HG03025 (cell line): Measurements from ENCODE around the gene ID1.

ENCODE experiments used
- ATAC-seq: cut with Tn5 transposase; IDR thresholded peaks from one replicate; pipeline ENCODE4 v1.9.1; 2021; ENCODE audit warnings: mild to moderate bottlenecking, moderate library complexity; ENCODE audit not compliant: unreplicated experiment, low FRiP score

The ID1 gene, protein sequence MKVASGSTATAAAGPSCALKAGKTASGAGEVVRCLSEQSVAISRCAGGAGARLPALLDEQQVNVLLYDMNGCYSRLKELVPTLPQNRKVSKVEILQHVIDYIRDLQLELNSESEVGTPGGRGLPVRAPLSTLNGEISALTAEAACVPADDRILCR

DNA sequence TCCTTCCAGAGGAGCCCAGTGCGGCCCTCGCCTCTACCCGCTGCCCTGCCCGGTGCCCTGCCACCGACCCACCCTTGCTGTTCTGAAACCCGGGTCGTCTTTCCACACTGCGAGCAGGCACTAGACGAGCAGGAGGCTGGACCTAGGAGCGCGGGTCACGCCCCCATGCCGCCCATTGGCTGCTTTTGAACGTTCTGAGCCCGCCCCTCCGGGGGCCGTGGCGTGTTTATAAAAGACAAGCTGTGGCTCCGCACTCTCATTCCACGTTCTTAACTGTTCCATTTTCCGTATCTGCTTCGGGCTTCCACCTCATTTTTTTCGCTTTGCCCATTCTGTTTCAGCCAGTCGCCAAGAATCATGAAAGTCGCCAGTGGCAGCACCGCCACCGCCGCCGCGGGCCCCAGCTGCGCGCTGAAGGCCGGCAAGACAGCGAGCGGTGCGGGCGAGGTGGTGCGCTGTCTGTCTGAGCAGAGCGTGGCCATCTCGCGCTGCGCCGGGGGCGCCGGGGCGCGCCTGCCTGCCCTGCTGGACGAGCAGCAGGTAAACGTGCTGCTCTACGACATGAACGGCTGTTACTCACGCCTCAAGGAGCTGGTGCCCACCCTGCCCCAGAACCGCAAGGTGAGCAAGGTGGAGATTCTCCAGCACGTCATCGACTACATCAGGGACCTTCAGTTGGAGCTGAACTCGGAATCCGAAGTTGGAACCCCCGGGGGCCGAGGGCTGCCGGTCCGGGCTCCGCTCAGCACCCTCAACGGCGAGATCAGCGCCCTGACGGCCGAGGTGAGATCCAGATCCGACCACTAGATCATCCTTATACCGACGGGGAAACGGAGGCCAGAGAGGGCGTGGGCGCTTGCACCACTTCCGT is at the start of gene ID1:
ID1 (plus strand) TSS at position 259 of the 871 bp plus-strand sequence; CDS start at position 358, 99 bp downstream.
- ATAC-seq: peak; percentile 87

DNA sequence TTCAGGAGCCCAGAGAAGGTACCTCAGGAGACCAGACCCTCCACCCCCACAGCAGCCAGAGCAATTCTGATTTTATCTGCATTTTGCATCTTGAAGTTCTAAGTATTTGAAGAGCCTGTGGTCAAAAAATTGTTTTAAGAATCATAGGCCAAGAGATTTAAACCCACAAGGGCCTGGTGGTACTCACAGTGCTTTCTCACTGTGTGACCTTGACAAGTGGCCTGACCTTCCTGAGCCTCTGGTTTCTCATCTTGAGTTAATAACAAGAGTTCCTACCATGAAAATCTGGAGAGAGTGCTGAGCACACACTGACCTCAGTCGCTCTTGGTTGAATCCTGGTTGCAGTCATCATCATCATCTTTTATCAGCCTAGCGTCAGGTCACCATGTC is 45.4 kb upstream of the ID1 start:
- ATAC-seq: no peak

DNA sequence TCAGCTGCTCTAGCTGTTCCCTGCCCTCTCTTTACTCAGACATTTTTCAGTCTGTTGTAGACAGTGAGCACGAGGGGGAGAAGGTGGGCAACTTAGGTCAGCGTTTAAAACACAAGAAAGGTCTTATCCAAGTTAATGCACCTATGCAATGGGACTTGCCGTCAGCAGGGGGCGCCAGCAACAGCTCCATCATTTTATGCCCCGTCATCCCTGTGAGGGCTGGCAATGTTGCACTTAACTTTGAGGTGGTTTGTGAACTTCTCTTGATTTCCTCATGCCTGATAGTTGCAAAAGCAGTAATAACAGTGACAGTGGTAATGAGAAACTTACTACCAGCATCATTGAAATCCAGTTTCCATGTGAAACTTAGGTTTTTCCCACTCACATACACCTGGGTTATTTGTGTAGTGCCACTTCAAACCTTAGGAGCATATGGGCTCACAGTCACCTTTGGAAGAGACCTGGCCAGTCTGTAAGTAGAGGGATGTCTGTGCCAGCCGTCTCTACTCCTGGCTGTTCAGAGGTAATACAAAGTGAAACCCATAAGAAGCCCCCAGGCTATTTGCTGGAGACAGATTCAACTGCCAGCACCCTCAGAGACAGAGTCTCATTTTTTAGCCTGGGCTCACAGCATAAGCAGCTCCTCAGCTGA is 44.9 kb upstream of the ID1 start:
- no peak for ATAC-seq

DNA sequence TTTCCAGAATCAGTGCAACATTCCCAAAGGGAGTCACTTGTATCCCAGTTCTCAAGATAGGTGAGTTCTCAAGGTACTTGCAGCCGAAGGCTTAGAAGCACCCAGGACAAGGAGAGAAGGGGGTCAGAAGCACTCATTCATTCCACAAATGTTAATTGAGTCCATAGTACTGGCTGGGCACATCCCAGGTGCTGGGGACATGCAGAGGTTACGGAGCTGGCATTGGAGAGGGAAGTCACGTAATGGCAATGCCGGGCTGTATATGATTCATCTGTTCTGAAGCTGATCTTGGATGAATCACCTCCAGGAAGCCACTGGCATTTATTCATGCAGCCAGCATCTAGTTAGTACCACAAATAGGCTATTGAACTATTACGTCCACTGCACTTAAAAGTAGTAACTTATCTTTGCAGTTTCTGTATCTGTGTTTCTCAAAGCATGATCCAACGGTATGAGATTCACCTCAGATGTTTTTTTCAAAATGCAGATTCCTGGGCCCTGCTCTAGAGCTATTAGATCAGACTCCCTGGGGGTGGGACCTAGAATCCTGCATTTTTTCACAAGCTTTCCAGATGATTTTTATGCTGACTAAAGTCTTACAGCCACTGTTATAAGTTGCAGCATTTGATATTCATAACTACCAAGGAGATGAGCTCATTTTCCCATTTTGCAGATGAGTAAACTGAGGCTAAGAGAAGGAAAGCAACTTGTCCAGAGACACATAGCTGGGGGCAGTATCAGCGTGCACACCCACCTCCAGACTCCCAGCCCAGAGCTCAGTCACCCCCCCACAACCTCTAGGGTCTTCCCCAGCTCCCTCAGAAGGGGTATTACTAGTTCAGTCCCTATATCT is 44.1 kb upstream of the ID1 start:
- no peak for ATAC-seq

DNA sequence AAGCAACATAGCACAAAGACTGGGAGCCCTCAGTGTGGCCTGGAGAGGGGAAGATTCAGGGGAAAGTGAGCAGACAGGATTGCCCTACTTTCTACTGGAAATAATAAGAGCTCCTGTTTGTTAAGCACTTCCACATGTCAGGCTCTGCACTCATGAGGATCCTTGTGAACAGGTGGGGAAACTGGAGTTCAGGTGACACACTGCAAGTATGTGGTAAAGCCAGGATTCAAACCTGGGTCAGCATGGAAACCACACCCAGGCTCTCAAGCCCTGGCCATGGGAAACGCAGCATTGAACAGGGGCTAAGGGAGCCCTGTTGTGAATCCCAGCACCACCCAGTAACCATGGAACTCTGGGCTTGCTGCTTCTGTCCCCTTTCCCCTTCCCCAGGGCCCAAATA is 42.8 kb upstream of the ID1 start:
- no peak for ATAC-seq

DNA sequence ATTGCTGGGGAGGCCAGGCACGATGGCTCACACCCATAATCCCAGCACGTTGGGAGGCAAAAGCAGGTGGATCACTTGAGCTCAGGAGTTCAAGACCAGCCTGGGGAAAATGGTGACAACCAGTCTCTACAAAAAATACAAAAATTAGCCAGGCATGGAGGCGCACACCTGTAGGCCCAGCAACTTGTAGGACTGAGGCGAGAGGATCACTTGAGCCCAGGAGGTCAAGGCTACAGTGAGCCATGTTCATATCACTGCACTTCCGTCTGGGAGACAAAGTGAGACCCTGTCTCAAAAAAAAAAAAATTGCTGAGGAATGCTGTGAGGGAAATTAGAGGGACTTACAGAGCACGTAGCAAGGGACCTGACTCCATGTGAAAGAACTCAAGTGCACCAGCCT is 40.8 kb upstream of the ID1 start:
- ATAC-seq: no peak

DNA sequence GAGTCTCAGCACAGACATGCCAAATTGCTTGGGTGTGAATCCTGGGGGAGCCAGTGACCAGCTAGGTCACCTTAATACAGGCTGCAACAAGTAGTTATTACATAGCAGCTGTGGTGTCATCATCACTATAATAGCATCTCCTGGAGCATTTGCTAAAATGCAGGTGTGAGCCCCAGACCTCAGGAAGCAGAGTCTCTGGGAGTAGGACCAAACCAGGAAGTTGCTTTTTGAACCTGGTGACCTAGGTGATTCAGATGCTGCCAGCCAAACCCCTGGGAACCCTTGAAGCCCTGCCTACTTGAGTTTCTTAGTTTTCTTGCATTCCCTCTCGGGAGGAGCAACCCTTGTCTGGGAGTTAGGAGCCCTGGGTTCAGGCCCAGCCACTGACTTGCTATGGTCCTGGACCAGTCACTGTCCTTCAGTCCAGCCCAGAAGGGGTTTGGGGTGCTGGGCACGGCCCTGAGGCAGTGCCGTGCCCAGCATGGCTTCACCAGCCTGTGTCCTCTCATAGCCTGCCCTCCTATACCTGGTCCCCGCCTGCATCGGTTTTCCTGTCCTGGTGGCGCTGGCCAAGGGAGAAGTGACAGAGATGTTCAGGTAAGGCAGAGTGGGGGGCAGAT is 39.3 kb upstream of the ID1 start:
- no peak for ATAC-seq

DNA sequence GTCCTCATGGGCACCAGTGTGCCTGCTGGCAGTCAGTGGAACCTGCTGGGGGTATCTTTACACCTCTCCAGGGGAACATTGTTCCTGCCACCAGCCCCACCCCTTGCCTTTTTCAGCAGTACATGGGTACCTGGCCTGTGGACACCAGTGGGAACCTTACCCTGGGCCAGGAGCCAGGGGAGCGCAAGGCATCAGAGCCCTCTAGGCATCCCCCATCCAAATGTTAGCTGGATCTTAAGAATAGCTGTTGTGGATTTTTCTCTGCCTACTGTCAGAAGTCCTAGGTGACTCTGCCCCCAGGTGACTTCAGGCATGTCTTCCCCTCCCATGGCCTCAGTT is 38.8 kb upstream of the ID1 start:
- no peak for ATAC-seq

DNA sequence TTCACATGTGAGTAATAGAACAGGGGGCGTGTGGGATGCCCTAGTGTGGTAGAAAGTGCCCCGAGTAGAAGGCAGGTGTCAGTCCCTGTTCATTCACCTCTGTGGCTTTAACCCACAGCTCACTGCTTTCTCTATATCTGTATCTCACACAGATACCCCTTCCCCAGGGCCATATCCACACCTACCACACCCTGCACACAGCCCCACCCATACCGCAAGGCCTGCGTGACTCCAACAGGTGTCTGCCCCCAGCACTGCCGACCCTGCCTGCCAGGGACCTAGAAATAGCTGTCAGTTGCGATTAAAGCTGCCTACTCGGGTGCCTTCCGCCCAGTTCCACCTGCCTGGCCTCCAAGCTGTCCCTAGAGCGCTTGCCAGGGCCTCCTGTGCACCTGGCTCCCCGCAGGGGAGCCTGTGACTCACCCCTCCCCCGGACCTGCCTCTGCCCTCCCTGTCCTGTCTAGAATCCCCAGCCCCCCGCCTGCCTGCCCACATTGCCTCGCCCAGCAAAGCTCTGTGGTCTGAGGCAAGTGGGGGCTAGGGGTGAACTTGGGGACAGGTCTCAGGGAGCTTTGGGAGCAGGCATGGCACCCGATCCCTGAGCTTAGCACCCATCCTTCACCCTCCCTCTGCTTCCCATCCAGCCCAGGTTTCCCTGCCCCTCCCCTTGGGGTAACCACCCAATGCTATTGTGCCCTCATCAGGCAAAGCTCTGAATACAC is 38.3 kb upstream of the ID1 start:
- ATAC-seq: no peak

DNA sequence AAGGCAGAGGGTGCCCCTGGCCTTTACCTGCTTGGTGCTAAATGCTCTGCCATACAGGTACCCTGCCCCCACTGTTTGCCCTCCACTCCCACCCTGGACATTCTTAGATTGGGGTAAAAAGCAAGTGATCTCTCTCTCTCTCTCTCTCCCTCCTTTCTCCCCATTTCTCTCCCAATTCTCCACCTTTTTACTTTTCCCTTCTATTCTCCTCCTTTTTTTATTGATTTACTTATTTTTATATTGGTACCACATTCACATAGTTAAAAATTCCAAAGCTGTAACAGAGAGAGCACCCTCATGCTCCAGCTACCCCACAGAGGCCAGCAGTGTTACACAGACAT is 37.7 kb upstream of the ID1 start:
- no peak for ATAC-seq

DNA sequence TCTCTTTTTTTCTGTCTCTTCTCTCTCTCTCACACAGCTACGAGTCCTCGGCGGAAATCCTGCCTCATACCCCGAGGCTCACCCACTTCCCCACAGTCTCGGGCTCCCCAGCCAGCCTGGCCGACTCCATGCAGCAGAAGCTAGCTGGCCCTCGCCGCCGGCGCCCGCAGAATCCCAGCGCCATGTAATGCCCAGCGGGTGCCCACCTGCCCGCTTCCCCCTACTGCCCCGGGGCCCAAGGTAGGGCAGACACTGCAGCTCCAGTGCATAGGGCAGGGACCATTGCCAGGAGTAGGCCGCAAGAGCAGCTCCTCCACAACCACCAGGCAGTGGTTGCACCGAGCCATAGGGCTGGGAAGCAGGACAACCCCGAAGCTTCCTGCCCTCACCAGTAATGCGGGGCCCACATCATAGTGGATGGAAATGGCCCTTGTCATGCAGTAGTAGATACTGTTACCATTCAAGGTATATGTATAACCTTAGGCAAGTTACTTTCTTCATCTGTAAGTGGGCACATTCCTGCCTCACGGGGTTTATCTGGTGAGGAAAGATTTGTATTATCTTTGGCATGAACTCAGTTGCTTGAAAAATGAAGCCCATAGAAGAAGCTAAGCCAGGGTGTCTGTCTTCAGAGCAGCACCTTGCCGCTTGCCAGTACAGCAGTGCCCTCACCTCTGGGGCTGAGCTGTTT is 36.9 kb upstream of the ID1 start:
- no peak for ATAC-seq

DNA sequence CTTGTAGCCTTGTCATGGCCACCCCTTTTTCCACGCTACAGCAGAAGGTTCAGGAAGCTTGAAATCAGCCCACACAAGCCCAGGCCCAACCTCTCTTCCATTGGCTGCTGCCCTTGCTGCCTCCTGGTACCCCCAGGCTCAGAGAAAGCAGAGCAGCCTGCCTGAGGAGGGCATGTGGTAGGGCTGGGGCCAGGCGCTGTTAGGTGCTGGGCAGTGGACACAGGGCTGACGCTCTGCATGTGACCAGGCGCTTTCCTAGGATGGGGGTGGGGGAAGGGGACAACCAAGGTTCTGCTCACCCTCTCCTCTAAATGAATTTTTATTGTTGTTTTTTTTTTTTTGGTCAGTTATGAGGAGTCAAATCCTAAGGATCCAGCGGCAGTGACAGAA is 36.3 kb upstream of the ID1 start:
- no peak for ATAC-seq

DNA sequence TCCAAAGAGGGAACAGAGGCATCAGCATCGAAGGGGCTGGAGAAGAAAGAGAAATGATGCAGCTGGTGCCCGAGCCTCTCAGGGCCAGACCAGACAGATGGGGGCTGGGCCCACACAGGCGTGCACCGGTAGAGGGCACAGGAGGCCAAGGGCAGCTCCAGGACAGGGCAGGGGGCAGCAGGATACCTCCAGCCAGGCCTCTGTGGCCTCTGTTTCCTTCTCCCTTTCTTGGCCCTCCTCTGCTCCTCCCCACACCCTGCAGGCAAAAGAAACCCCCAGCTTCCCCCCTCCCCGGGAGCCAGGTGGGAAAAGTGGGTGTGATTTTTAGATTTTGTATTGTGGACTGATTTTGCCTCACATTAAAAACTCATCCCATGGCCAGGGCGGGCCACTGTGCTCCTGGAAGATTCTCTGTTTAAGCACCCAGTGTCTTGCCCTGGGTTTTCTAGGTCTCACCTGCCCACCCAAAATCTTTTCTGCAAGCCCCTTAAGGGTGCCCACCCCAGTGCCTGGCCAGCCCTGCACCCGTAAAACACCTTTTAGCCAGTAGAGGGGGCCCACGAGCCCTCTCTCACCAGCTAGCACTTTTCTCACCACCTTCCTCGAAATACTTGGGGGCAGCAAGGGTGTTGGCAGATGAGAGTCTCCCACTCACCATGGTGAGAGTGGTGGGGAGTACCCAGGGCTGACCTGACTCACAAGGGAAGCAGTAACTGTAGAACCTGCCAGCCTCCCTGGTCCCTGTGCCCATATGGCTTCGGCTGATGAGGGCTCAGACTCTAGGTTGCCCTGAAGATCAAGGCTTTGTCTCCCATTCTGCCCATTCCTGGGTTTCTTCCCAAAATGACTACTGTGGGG is 35.7 kb upstream of the ID1 start:
- no peak for ATAC-seq

DNA sequence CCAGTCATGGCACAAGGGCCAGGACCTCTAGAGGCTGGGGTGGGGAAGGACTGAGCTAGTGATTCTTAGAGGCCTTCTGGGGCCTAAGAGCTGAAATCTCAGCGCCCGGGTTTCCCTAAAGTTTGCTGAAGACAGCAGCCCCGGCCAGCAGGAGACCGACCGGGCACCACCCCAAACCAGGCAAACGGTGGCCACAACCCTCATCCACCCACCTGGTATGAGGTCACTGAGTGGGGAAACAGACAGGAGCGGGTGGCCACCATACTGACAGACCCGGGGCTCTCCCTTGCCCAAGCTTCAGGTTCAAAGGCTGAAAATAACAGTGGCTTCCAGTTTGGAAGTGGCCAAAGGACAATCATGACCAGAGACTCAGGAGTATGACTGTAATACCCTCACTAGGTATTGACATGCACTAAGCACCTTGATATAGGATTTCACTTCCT is 35.0 kb upstream of the ID1 start:
- no peak for ATAC-seq

DNA sequence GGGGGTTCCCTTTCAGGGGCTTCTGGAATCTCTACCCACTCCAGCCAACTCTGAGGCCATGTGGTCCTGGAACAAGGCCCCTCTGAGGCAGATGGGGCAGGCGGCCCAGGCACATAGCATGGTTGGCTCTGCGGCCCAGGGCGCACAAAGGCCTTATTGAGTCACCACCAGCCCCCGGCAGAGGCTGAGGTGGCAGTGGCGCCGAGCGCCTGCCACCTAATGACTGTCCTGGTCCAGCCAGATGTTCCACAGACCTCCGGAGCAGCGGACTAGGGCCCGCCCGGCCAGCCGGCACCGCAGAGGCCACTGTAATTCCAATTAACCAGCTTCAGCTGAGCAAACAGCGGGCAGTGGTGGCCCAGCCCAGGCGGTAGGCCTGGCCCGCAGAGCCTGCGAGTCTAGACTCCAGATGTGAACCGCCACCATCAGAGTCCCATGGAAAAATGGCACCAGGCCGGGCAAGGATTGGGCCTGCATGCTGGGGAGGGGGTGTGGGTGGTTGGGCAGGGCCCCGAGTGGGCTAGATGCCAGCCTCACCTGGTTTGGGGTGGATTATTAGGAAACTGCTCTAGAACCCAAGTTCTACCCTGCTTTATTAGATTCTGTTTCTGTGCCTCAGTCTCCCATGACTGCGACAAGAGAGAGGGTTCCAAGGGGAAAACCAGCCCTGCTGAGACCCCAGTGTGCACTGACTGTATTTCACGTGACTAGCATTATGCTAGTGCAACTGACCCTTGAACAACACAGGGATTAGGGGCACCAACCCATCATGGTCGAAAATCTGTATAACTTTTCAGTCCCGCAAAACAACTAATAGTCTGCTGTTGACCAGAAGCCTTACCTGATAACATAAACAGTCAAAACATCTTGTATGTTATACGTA is 34.1 kb upstream of the ID1 start:
- no peak for ATAC-seq

DNA sequence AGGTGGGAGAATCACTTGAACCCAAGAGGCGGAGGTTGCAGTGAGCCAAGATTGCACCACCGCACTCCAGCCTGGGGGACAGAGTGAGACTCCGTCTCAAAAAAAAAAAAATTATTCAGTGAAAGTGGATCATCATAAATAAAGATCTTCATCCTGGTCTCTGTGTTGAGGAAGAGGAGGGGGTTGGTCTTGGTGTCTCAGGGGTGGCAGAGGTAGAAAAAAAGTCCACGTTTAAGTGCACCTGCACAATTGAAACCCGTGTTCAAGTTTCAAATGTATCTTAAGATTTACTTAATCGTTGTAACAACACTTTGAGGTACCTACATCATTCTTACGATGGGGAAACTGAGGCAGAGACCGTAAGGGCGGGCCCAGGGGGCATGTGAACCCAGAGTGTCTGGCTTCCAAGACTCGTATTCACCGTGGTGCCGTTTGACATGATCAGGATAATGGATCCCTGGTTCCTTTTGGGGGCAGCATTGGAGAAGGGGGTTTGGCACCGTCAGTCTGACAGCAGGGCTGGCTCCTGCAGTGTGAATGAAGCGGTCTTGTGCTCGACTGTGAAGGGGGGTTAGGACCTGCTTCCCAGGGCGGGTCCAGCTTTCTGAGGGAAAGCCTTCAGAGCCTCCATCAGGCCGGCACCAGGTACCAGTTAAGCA is 32.9 kb upstream of the ID1 start:
- ATAC-seq: peak; percentile 4
